ENCODE results near the gene TK2. TPM values are rescaled to one million over a fixed set of nuclear protein-coding genes. Genes with fewer than 3 reads are reported as not detected.

The TK2 gene
- total and polyA plus RNA-seq, 9 of the 15 experiments (the other 6 are each of a cell fraction or from before 2014, with no cell fraction given), result 1.1 to 10.2 (median 5.3) TPM

- no peaks in the 10 kb centered on the region for H4K20me1 ChIP-seq (replicated peaks; ENCODE audit: control insufficient read depth, insufficient read depth, low read length)
- no TSS peak for BruUV-seq (replicated peaks)
- no peaks in the 10 kb centered on the region for H3K9me1 ChIP-seq (ENCODE audit: control insufficient read depth, insufficient read depth, low read length)
- TF ChIP-seq ZNF79 (CRISPR knock-in tag; IDR thresholded peaks at IDR 0.05; ENCODE audit: low read depth), result no peak
- TF ChIP-seq, protein P1, sequence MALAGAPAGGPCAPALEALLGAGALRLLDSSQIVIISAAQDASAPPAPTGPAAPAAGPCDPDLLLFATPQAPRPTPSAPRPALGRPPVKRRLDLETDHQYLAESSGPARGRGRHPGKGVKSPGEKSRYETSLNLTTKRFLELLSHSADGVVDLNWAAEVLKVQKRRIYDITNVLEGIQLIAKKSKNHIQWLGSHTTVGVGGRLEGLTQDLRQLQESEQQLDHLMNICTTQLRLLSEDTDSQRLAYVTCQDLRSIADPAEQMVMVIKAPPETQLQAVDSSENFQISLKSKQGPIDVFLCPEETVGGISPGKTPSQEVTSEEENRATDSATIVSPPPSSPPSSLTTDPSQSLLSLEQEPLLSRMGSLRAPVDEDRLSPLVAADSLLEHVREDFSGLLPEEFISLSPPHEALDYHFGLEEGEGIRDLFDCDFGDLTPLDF (CRISPR knock-in tag; IDR thresholded peaks at IDR 0.05), result no peak
- FAIRE-seq (no peak), DNase-seq (ENCODE audit: extremely low read depth in 1 of 4, low spot score in 3 of 4) (no peak), ATAC-seq (no peak)
- intact Hi-C loops (cut with micrococcal nuclease), result no loop called here
- POLR2A ChIA-PET, result interaction anchor here (1.0 kb wide), 1 partner anchor 10 kb away, joined by 6 read pairs; no protein-coding TSS in a partner anchor
- H3K79me2 ChIP-seq (ENCODE audit: control insufficient read depth, insufficient read depth, low read length), result no peaks in the 10 kb centered on the region
- CTCF ChIA-PET (ENCODE audit: low intra/inter-chr PET ratio), result no interaction called here
- peaks cover 9 to 15% of the 10 kb centered on the region in 2 experiments for H3K4me1 ChIP-seq (replicated peaks in 1 of 2; ENCODE audit: control insufficient read depth in 2 of 2, insufficient read depth in 2 of 2, low read length in 2 of 2)
- H3K4me3 ChIP-seq, result no peak overlapping the region
- no peaks in the 10 kb centered on the region for H3K9me3 ChIP-seq (replicated peaks; ENCODE audit: control insufficient read depth, insufficient read depth, low read depth, low read length)
- no peak overlapping the region for H3K9ac ChIP-seq (ENCODE audit: insufficient read depth in 1 of 2, low read depth in 2 of 2, low read length in 2 of 2)
- no peak overlapping the region; the same call in 1 of the 2 replicates for H3K4me2 ChIP-seq (ENCODE audit: insufficient read depth, low read length)
- in situ Hi-C loops (cut with MboI), result no loop called here
- peaks cover 4 to 7% of the 10 kb centered on the region in 2 experiments; a peak in 3 of 5 replicates for H3K27me3 ChIP-seq (ENCODE audit: control insufficient read depth in 2 of 2, insufficient read depth in 2 of 2, low read length in 2 of 2)
- 60% methylated on average over 1 of the region's 1 CpG for WGBS (ENCODE audit: insufficient coverage, low coverage, missing lambda C conversion rate)
- H3K27ac ChIP-seq (ENCODE audit: extremely low read depth, low read depth, low read length), result no peak overlapping the region
- no peak overlapping the region for H2AFZ ChIP-seq (ENCODE audit: low read depth, low read length)
- H3K36me3 ChIP-seq (ENCODE audit: control insufficient read depth, insufficient read depth, low read length), result no peaks in the 10 kb centered on the region
Measured at GRCh38 chr16:66574081-66574480, 24.2 kb upstream of the TK2 start.

- in situ Hi-C loops (cut with MboI) (no loop called here), intact Hi-C loops (cut with micrococcal nuclease) (no loop called here)
- no peaks in the 10 kb centered on the region for H3K9me1 ChIP-seq (ENCODE audit: control insufficient read depth, insufficient read depth, low read length)
- H4K20me1 ChIP-seq (replicated peaks; ENCODE audit: control insufficient read depth, insufficient read depth, low read length), result no peaks in the 10 kb centered on the region
- 4% methylated on average over 2 of the region's 2 CpGs for WGBS (ENCODE audit: insufficient coverage, low coverage, missing lambda C conversion rate)
- no peaks in the 10 kb centered on the region for H3K79me2 ChIP-seq (ENCODE audit: control insufficient read depth, insufficient read depth, low read length)
- CTCF ChIA-PET (ENCODE audit: low intra/inter-chr PET ratio), result no interaction called here
- H3K36me3 ChIP-seq (ENCODE audit: control insufficient read depth, insufficient read depth, low read length), result no peaks in the 10 kb centered on the region
- ATAC-seq, result peak; percentile 64
- POLR2A ChIA-PET, result interaction anchor here (0.6 to 1.8 kb wide), 4 partner anchors 9 to 28 kb away, joined by 3 to 11 read pairs (median 4); no protein-coding TSS in a partner anchor
- H3K27me3 ChIP-seq (ENCODE audit: control insufficient read depth in 2 of 2, insufficient read depth in 2 of 2, low read length in 2 of 2), result no peaks in the 10 kb centered on the region
- BruUV-seq (replicated peaks), result no TSS peak
- H3K9ac ChIP-seq (ENCODE audit: insufficient read depth in 1 of 2, low read depth in 2 of 2, low read length in 2 of 2), result no peak overlapping the region; a peak in 1 of 4 replicates
- H3K9me3 ChIP-seq (replicated peaks; ENCODE audit: control insufficient read depth, insufficient read depth, low read depth, low read length), result no peaks in the 10 kb centered on the region
- FAIRE-seq, result no peak
- no peak overlapping the region for H3K4me3 ChIP-seq
- peak in 2 of 4 experiments; percentile 33 to 40 for DNase-seq (ENCODE audit: extremely low read depth in 1 of 4, low spot score in 3 of 4)
- peaks cover 4 to 15% of the 10 kb centered on the region in 2 experiments; a peak in 3 of 5 replicates for H3K4me1 ChIP-seq (replicated peaks in 1 of 2; ENCODE audit: control insufficient read depth in 2 of 2, insufficient read depth in 2 of 2, low read length in 2 of 2)
- H2AFZ ChIP-seq (ENCODE audit: low read depth, low read length), result peak overlapping the region; percentile 20; the same call in 1 of the 2 replicates
- no peak overlapping the region for H3K27ac ChIP-seq (ENCODE audit: extremely low read depth, low read depth, low read length)
- H3K4me2 ChIP-seq (ENCODE audit: insufficient read depth, low read length), result no peak overlapping the region
- TF ChIP-seq ZNF518B (CRISPR knock-in tag; IDR thresholded peaks at IDR 0.05) (no peak), ZNF212 (CRISPR knock-in tag; IDR thresholded peaks at IDR 0.05) (no peak), MLX (CRISPR knock-in tag; conservative IDR thresholded peaks at IDR 0.05) (no peak), MAFF (IDR thresholded peaks at IDR 0.05; ENCODE audit: low read length) (peak; percentile 38), ZBTB8A (IDR thresholded peaks at IDR 0.05; ENCODE audit: partially characterized antibody) (no peak)
- TF ChIP-seq, protein P2, sequence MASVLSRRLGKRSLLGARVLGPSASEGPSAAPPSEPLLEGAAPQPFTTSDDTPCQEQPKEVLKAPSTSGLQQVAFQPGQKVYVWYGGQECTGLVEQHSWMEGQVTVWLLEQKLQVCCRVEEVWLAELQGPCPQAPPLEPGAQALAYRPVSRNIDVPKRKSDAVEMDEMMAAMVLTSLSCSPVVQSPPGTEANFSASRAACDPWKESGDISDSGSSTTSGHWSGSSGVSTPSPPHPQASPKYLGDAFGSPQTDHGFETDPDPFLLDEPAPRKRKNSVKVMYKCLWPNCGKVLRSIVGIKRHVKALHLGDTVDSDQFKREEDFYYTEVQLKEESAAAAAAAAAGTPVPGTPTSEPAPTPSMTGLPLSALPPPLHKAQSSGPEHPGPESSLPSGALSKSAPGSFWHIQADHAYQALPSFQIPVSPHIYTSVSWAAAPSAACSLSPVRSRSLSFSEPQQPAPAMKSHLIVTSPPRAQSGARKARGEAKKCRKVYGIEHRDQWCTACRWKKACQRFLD (CRISPR knock-in tag; IDR thresholded peaks at IDR 0.05), result no peak
Measured at GRCh38 chr16:66572356-66572755, 22.4 kb upstream of the TK2 start.
